PC-9 (cell line): ENCODE results near the gene GLRX3.

Experiments
- CTCF ChIP-seq: fragments of 200-600 bp; sonication (generic); conservative IDR thresholded peaks from 2 replicates; pipeline ENCODE4 v1.6.1; 2017; ENCODE audit warnings: mixed run types, antibody characterized with exemption, mild to moderate bottlenecking, moderate library complexity
- EZH2 ChIP-seq: fragments of 200-600 bp; sonication (generic); IDR thresholded peaks from 2 replicates; pipeline ENCODE4 v1.8.0; 2017; ENCODE audit warnings: antibody characterized with exemption, low read depth

- TF ChIP-seq CTCF (no peak), EZH2 (no peak)
Measured at GRCh38 chr10:130099344-130099743, 36.8 kb upstream of the GLRX3 start.
